ENCODE data around the gene ALDH3A1. TPM values are rescaled to one million over a fixed set of nuclear protein-coding genes. Genes with fewer than 3 reads are reported as not detected.

ALDH3A1 gene
- total and polyA plus RNA-seq, 9 of the 15 experiments (the other 6 are each of a cell fraction or from before 2014, with no cell fraction given) = not detected

DNA sequence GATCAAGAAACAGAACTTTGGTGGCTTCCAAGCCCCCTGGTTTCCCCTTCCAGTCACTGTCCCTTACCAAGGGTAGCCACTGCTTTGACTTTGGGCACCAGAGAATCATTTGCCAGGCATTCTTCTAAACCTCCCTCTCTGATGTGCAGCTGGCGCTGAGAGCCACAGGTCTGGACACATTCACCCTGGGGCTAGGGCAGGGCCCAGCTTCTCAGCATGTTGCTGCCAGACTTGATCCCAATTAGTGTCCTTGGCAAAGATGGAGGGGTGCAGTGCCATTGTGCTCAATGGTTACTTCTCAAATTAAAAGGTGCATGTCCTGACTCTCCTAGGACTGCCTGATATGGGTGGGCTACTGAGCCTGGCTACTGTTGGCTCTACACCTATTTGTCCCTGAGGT is 24.1 kb downstream of the ALDH3A1 start (continued):
- TF ChIP-seq, protein P1, sequence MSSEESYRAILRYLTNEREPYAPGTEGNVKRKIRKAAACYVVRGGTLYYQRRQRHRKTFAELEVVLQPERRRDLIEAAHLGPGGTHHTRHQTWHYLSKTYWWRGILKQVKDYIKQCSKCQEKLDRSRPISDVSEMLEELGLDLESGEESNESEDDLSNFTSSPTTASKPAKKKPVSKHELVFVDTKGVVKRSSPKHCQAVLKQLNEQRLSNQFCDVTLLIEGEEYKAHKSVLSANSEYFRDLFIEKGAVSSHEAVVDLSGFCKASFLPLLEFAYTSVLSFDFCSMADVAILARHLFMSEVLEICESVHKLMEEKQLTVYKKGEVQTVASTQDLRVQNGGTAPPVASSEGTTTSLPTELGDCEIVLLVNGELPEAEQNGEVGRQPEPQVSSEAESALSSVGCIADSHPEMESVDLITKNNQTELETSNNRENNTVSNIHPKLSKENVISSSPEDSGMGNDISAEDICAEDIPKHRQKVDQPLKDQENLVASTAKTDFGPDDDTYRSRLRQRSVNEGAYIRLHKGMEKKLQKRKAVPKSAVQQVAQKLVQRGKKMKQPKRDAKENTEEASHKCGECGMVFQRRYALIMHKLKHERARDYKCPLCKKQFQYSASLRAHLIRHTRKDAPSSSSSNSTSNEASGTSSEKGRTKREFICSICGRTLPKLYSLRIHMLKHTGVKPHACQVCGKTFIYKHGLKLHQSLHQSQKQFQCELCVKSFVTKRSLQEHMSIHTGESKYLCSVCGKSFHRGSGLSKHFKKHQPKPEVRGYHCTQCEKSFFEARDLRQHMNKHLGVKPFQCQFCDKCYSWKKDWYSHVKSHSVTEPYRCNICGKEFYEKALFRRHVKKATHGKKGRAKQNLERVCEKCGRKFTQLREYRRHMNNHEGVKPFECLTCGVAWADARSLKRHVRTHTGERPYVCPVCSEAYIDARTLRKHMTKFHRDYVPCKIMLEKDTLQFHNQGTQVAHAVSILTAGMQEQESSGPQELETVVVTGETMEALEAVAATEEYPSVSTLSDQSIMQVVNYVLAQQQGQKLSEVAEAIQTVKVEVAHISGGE (CRISPR knock-in tag; IDR thresholded peaks at IDR 0.05) = no peak
- TF ChIP-seq, protein P2, sequence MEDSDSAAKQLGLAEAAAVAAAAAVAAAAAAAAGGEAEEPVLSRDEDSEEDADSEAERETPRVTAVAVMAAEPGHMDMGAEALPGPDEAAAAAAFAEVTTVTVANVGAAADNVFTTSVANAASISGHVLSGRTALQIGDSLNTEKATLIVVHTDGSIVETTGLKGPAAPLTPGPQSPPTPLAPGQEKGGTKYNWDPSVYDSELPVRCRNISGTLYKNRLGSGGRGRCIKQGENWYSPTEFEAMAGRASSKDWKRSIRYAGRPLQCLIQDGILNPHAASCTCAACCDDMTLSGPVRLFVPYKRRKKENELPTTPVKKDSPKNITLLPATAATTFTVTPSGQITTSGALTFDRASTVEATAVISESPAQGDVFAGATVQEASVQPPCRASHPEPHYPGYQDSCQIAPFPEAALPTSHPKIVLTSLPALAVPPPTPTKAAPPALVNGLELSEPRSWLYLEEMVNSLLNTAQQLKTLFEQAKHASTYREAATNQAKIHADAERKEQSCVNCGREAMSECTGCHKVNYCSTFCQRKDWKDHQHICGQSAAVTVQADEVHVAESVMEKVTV (CRISPR knock-in tag; IDR thresholded peaks at IDR 0.05) = no peak
- no peak for TF ChIP-seq CHD2 (IDR thresholded peaks at IDR 0.05; ENCODE audit: low read depth, low read length)
- no peak for TF ChIP-seq L3MBTL2 (IDR thresholded peaks at IDR 0.05)

All from K562 (cell line).